SU-DHL-6 (cell line): ENCODE measurements around the gene SLC4A2.

Experiments
- H2AFZ ChIP-seq: fragments of 200-600 bp; sonication (generic); 2 replicates; pipeline ENCODE4 v1.6.1; 2014; ENCODE audit warnings: low read depth, mild to moderate bottlenecking, moderate library complexity, mixed read lengths, antibody characterized with exemption, low read length; ENCODE audit not compliant: severe bottlenecking
- H3F3A ChIP-seq: fragments of 200-600 bp; shearing (Covaris generic); 2 replicates; pipeline ENCODE4 v1.6.0; 2016; ENCODE audit warnings: antibody characterized with exemption, mild to moderate bottlenecking; ENCODE audit not compliant: insufficient read depth
- H3K27ac ChIP-seq: fragments of 200-600 bp; sonication (generic); 2 replicates; pipeline ENCODE4 v1.5.1; 2016; ENCODE audit warnings: low read depth, mild to moderate bottlenecking, low read length, moderate library complexity, mixed read lengths
- H3K27me3 ChIP-seq: fragments of 200-600 bp; sonication (generic), shearing (Covaris generic); 2 replicates; pipeline ENCODE4 v1.6.0; 2014; ENCODE audit warnings: mild to moderate bottlenecking, low read length
- H3K36me3 ChIP-seq: fragments of 200-600 bp; sonication (generic); 2 replicates; pipeline ENCODE4 v1.6.1; 2014; ENCODE audit warnings: mild to moderate bottlenecking, low read length, mixed read lengths
- H3K4me2 ChIP-seq: fragments of 300-600, 200-600 bp; shearing (Covaris generic), sonication (generic); 2 replicates; pipeline ENCODE4 v1.6.0; 2014; ENCODE audit warnings: low read length, low read depth, mild to moderate bottlenecking; ENCODE audit not compliant: poor library complexity, severe bottlenecking
- H3K4me3 ChIP-seq: fragments of 200-600 bp; sonication (generic); 2 replicates; pipeline ENCODE4 v1.5.1; 2014; ENCODE audit warnings: antibody characterized with exemption, low read length, mild to moderate bottlenecking, mixed read lengths; ENCODE audit not compliant: insufficient read depth, poor library complexity, severe bottlenecking
- H3K79me2 ChIP-seq: fragments of 200-600 bp; sonication (generic); 2 replicates; pipeline ENCODE4 v1.6.1; 2014; ENCODE audit warnings: mild to moderate bottlenecking, low read length, moderate library complexity; ENCODE audit not compliant: insufficient read depth
- H3K9ac ChIP-seq: fragments of 200-600 bp; sonication (generic); 2 replicates; pipeline ENCODE4 v1.7.0; 2014; ENCODE audit warnings: mild to moderate bottlenecking, low read length
- H3K9me2 ChIP-seq: fragments of 200-600 bp; sonication (generic); replicated peaks from 2 replicates; pipeline ENCODE4 v1.6.1; 2014; ENCODE audit warnings: low read length; ENCODE audit not compliant: insufficient read depth
- H3K9me3 ChIP-seq: fragments of 200-600 bp; sonication (generic); 2 replicates; pipeline ENCODE4 v1.6.1; 2014; ENCODE audit warnings: low read length, mixed read lengths; ENCODE audit not compliant: insufficient read depth
- H4K20me1 ChIP-seq: fragments of 200-600 bp; sonication (generic); 2 replicates; pipeline ENCODE4 v1.6.1; 2014; ENCODE audit warnings: low read depth, mild to moderate bottlenecking, antibody characterized with exemption, low read length, moderate library complexity, mixed read lengths
- CTCF ChIP-seq: fragments of 200-600 bp; sonication (generic); IDR thresholded peaks from one replicate; pipeline ENCODE4 v1.5.1; 2017; ENCODE audit warnings: antibody characterized with exemption, mild to moderate bottlenecking, low read length, moderate library complexity; ENCODE audit not compliant: insufficient read depth, poor library complexity, severe bottlenecking
- EZH2phosphoT487 ChIP-seq: fragments of 200-600 bp; sonication (generic), shearing (Covaris generic); conservative IDR thresholded peaks from 2 replicates; pipeline ENCODE4 v1.6.1; 2018; ENCODE audit warnings: mild to moderate bottlenecking, antibody characterized with exemption, low read length, moderate library complexity, mixed read lengths

Gene SLC4A2

GRCh38 chr7:151119055-151119415 is 59.6 kb downstream of the SLC4A2 start:
- Histone ChIP-seq H3K27ac (no peak overlapping the region), H3K36me3 (no peaks in the 10 kb centered on the region), H3K9ac (no peak overlapping the region), H3K4me3 (no peak overlapping the region), H3K4me2 (no peak overlapping the region), H4K20me1 (no peaks in the 10 kb centered on the region), H3K9me2 (no peaks in the 10 kb centered on the region), H3K9me3 (no peaks in the 10 kb centered on the region), H3K27me3 (no peaks in the 10 kb centered on the region), H2AFZ (no peak overlapping the region), H3K79me2 (no peaks in the 10 kb centered on the region), H3F3A (no peaks in the 10 kb centered on the region)
- TF ChIP-seq EZH2phosphoT487 (no peak), CTCF (no peak)

GRCh38 chr7:151119902-151120301 is 60.5 kb downstream of the SLC4A2 start:
- H3F3A ChIP-seq = no peaks in the 10 kb centered on the region
- no peaks in the 10 kb centered on the region for H3K9me3 ChIP-seq
- H3K36me3 ChIP-seq = no peaks in the 10 kb centered on the region
- no peak overlapping the region for H3K9ac ChIP-seq
- no peaks in the 10 kb centered on the region for H4K20me1 ChIP-seq
- H2AFZ ChIP-seq = no peak overlapping the region
- H3K27ac ChIP-seq = no peak overlapping the region
- H3K4me3 ChIP-seq = no peak overlapping the region
- no peaks in the 10 kb centered on the region for H3K27me3 ChIP-seq
- H3K4me2 ChIP-seq = no peak overlapping the region
- no peaks in the 10 kb centered on the region for H3K79me2 ChIP-seq
- no peak for TF ChIP-seq EZH2phosphoT487
- no peak for TF ChIP-seq CTCF
- no peaks in the 10 kb centered on the region for H3K9me2 ChIP-seq

GRCh38 chr7:151120896-151121295 is 61.5 kb downstream of the SLC4A2 start:
- Histone ChIP-seq H3K27me3 (no peaks in the 10 kb centered on the region), H3K9me2 (no peaks in the 10 kb centered on the region), H3F3A (no peaks in the 10 kb centered on the region), H2AFZ (no peak overlapping the region), H3K9me3 (no peaks in the 10 kb centered on the region), H4K20me1 (no peaks in the 10 kb centered on the region), H3K9ac (no peak overlapping the region), H3K4me2 (no peak overlapping the region), H3K4me3 (no peak overlapping the region), H3K36me3 (no peaks in the 10 kb centered on the region), H3K27ac (no peak overlapping the region), H3K79me2 (no peaks in the 10 kb centered on the region)
- no peak for TF ChIP-seq CTCF
- TF ChIP-seq EZH2phosphoT487 = no peak
